NCI-H526 treated with DMSO at 0.1 percent for 48 hours (cell line): Measurements from ENCODE around the gene SLIT3.
"Not testable (repeated sequence)": the region's sequence is repeated elsewhere in the genome, so short reads cannot be mapped to it uniquely, and the experiment has no call there.

Experiments
- DNase-seq: peaks from one replicate; lab custom pipeline; 2025; lab: John Stamatoyannopoulos, UW

SLIT3 gene

DNA sequence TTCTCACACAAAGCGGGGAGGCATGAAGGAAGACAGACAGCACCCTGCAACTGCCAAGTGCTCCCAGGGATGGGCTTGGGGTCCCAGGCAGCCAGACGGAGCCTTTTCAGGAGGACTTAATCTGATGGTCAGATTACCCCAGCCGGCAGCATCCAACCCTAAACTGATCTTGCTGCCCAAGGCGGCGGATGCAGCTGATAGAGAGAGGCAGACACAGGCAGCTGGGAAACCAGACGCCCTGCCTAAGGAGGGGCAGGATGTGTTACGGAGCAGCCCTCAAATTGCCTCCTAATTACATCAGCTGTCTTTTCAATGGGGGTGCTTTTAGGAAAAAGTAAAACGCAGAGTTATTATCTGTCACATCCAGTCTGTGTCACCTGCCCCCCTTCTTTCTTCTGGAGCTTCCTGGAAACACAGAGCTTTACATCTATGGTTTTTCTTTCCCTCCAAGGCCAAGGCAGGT is 530.9 kb downstream of the SLIT3 start:
- no peak for DNase-seq

DNA sequence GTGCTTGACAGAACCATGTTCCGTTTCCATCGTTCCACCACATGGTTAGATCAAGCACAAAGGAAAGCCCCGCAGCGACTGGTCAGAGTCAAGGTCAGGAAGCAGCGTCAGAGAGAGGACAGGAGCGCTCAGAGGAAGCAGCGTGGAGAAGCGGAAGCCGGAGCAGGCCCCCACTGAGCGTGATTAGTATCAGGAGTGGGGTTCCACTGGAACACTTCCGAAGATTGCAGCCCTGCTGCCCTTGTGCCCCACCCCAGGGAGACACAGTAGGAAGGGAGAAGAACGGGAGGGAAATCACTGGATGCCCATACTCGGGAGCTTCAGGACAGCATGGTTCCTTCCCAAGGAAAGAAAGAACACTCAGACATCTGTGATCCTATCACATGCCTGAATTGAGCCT is 532.8 kb downstream of the SLIT3 start:
- no peak for DNase-seq

DNA sequence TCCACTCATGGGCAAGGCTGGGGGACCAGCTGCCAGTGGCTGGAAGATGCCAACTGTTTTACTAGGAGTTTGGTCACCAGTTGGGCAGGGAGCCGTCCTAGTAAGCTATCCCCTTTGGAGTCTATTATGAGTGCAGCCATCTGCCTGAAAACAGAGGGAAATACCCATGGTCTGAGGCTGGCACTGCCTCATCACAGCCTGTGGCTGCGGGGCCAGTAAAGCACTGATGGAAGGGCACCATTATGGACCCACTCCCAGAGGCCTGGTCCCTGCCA is 534.6 kb downstream of the SLIT3 start:
- DNase-seq, result no peak

DNA sequence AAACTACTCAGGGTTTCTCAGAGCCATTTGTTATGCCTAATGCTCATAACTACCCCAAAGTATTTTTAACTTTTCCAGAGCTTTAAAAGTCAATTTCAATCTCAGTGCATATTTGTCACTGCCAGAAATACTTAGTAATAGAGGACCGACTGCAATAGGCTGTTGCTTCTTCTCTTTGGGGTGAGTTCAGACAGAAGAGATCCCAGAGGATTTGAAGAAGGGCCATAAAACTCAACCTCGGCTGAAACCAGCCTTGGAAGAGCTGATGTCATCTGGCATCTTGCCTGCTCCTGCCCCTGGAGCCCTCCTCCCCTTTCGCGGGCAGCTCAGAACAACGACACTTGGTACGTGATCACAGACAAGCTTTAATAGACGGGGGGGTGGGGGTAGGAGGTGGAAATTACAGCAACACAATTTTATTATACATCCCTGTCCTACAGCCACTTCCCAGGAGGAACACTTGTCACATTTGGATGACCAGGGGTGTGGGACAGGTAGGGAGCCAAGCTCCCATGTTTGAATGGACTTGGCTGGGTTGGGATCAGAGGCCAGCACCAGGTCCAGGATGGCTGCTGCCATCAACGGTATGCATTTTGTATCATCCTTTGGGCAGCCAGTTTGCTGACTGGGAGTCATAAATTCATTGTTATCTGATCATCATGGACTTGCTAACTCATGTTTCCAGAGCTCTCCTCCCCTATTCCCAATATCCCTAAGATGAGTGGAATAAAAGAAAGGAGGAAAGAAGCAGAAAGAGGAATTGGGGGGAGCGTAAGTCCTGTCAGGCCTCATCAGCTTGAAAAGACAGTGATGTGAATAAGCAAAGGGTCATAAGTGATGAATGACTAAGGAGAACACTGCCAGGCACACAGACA is 535.2 kb downstream of the SLIT3 start:
- no peak for DNase-seq

DNA sequence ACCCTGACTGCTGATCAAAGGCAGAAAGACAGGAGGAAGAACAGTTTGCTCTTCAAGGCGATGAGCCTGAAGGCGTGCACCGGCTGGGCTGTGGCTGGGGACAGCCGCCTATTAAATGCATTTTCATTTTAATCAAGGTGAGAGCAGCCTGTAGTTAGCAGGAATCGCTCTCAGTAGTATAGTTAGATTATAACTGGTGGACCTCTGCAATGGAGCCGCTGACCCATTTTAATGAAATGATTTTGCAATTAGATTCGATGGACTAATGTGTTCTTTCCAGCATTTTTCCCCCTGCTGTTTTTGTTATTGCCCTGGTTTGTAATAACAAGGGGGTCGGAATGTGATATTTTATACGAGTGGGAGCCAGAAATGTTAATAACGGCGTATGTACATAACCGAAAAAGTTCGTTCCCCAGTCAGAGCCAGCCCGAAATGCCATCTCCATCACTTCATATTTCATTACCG is 535.8 kb downstream of the SLIT3 start:
- DNase-seq, result no peak

DNA sequence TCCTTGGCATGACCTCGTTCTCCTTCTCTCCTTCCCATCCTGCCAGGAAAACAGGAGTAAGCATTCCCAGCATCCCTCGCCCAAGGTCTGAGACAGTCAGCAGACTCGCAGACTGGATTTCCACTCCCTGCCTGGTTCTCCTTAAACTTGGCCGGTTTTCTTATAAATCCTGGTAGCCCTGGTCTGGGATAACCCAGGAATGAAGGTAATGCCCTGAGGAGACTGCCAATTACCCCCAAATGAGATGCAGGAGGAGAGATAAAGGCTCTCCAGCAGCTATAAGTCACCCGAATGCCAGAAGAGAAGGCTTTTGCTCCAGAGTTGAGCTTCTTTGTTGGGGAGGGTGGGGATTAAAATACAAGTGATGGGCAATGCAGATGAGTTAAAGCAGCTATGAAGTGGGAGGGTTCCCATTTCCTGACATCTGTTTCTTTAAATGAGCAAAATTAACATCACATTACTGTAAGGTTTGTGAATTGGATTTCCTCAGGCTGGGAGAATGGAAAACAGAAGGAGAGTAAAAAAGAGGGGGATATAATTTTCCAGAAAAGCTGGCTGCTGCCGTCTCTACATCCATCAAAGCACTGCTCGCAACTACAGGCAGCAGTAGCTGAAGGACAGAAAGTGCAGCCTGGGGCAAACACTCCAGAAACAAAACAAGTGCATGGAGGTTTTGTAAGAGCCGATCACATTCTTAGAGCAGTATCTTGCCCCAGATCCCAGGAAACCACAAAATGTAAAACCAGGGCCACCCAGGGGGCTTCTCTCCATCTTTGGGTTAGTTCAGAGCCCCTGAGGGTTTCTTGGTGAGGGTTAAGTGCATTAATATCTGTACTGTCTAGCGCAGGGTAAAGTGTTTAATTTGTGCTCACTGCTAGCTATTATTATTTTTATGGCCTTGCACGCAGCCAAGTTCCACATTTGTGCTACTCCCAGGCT is 544.2 kb downstream of the SLIT3 start:
- no peak for DNase-seq

DNA sequence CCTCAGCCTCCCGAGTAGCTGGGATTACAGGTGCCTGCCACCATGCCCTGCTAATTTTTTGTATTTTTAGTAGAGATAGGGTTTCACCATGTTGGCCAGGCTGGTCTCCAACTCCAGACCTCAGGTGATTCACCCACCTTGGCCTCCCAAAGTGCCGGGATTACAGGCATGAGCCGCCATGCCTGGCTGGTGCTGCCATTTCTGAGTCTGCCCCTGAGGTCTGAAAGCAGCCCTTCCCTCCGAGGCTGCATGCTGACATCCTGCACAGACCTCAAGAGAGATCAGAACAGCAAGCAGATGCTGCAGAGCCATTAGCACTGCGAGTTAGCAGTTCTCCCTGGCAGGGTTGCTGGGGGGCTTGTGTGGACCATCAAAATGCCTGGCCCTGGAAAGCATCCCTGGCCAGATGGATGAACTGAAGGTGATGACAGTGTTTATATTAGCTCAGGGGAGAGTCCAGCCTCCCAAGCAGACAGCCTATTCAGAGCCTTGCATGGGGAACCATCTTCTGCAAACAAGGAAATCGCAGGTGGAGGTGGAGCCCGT is 545.3 kb downstream of the SLIT3 start:
- no peak for DNase-seq

DNA sequence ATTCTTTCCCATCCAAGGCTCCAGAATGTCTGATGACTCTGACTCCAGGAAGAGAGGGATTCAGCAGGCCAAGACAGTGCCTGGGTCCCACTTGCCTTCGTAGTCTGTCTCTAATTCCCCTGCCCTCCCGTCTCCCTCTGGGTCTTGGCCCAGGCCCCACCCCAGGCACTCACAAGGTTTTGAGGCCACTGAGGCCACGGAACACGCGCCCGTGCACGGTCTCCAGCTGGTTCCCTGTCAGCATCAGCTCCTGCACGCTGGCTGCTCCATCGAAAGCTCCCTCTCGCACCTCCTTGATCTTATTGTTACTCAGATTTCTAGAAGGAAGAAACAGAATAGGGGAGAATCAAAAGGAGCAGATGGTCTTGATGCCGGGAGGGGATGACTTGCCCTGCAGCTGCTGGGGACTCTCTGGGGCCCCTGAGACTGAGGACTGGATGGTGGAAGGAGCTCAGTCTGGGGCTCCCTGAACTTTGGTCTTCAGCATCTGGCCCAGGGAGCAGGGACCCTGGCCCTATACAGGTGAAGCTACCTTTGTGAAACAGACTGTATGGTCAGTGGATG is 547.2 kb downstream of the SLIT3 start:
- DNase-seq, result no peak

DNA sequence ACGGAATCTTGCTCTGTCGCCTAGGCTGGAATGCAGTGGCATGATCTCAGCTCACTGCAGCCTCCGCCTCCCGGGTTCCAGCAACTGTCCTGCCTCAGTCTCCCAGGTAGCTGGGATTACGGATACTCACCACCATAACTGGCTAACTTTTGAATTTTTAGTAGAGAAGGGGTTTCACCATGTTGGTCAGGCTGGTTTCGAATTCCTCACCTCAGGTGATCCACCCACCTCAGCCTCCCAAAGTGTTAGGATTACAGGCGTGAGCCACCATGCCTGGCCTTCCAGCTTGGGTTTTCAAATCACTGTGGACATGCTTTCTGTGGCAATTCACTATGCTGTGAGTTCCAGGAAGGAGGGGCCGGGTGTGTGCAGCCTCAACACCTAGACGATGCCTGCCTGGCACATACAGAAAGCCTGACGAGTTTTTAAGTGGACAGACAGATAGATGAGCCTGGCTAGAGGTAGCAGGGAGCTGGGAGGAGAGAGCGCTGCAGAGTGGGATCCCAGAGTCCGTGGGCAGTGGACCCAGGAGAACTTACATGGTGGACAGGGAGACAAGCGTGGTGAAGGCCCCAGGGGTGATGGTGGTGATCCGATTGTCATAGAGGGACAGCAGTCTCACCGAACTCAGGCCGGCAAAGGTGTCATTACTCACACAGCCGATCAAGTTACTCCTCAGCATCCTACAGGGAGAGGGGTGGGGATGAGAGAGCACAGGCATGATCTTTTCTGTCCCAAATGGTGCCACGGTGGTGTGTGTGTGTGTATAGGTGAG is 548.3 kb downstream of the SLIT3 start:
- no peak for DNase-seq

DNA sequence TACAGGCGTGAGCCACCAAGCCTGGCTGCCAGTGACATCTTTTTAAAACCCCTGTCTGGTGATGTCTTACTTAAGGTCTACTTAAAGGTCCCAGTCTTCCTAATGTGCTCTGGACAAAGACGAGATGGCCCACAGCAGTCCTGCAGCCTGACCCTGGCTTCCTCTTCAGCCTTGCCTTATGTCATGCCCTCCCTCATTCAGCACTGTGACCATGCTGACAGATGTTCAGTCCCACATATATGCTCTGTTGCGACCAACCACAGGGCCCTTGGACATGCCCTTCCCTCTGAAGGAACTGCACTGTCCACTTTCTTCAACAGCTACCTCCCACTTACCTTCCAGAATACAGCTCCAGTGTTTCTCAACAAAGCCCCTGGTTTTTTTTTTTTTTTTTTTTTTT is 548.9 kb downstream of the SLIT3 start:
- DNase-seq, result no peak

DNA sequence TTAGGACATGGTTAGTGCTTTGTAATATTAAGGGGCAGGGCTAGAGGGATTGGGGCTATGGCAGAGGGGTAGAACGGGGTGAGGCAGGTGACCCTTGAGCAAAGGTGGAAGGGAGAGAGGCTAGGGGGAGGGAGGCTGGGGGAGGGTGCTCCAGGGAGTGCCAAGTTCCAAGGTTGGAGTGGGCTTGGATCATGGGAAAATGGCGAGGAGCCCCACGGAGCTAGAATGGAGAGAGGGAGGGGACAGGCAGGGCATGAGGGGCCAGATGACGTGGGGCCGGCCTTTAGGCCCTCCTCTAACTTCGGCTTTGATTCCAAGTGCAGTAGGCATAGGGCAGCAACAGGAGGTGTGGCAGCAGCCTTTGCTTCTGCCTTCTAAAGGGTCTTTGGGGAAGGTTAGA is 550.0 kb downstream of the SLIT3 start:
- DNase-seq, result no peak

DNA sequence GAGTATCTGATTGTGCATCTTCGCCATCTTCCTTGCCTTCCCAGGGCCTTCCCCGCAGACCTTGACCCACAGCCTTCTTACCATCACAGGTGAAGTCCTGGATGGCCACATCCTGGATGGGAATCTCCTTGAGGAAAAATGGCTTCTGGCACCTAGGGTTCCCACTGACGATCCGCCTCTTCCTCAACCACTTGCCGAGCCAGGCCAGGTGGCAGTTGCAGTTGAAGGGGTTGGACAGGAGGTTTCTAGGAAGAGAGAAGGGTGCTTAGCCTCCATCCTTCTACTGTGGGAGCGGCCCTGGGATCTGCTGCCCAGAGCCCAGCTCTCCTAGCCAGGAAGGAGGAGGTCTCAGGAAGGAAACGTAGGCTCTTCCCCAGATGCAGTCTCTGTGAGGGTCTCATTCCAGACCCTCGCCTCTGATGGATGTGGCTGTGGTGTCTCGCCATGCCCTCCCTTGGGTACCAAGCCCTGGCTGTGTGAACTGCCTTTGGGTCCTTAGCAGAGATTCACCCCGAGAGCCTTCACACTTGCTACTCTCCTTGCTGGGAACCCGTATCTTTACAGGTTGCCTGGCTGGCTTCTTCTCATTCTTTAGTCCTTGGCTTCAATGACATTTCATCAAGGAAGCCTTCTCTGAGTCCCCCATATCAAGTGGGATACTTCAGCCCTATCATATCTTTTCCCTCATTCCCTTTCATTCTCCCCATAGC is 551.4 kb downstream of the SLIT3 start:
- no peak for DNase-seq

DNA sequence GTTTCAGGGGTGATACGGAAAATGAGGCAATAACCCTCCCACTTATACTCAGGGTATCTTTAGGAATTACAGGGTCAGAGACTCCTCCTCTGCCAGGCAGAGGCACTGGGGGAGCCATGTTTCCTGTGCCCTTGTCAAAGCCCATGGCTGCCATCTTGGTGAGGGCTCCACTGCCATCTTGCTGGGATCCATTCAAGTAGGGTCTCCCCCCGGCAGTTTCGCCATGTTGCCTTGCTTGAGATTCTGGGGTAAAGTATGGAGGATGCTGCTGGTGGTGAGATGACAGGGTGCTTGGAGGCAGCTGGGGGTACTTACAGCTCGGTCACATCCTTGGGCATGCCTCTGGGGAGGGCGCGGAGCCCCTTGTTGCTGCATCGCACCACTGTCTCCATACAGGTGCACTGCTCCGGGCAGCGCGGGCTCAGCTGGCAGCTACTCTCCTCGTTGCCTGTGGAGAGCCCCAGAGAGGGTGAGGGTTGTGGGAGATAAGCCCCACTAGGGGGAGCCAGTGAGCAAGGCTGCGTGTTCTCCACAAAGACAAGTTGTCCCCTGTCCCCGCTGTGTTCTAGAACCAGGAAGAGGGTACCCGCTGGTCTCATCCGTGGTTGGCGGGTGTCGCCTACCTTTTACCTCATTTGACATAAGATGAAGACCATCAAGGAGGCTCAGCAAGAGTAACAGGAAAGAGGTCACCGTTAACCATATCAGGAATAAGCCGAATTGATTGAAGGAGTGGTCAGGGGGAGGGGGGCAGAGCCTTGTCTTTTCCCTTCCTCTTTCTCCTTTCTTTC is 552.8 kb downstream of the SLIT3 start:
- peak; percentile 17 for DNase-seq

DNA sequence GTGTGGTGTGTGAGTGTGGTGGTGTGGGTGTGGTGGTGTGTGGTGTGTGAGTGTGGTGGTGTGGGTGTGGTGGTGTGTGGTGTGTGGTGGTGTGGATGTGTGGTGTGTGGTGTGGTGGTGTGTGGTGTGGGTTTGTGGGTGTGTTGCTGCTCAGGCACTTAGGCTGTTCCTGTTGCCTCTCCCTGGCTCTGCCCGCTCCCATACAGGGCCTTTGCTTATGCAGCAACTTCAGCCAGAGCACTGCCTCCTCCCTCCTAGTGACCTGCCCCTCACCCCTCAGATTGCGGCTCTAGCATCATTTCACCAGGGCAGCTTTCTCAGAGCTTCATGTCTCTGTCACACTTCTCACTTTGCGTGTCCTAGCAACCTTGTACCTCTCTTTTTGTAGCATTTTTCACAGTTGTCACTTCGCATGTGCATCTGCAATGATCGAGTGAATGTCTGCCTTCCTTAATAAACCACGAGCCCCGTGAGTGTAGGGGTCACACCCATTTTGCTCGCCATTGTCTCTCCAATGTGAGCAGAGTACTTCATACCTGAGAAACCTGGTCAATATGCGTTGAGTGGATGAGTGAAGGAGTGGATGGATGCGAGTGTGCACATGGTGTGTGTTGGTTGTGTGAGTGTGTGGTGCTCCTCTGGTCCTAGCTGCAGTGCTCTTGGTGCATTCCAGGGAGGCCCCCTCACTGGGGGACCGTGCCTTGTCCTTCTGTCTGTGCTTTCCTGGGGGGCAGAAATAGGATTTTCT is 553.9 kb downstream of the SLIT3 start:
- no peak for DNase-seq

DNA sequence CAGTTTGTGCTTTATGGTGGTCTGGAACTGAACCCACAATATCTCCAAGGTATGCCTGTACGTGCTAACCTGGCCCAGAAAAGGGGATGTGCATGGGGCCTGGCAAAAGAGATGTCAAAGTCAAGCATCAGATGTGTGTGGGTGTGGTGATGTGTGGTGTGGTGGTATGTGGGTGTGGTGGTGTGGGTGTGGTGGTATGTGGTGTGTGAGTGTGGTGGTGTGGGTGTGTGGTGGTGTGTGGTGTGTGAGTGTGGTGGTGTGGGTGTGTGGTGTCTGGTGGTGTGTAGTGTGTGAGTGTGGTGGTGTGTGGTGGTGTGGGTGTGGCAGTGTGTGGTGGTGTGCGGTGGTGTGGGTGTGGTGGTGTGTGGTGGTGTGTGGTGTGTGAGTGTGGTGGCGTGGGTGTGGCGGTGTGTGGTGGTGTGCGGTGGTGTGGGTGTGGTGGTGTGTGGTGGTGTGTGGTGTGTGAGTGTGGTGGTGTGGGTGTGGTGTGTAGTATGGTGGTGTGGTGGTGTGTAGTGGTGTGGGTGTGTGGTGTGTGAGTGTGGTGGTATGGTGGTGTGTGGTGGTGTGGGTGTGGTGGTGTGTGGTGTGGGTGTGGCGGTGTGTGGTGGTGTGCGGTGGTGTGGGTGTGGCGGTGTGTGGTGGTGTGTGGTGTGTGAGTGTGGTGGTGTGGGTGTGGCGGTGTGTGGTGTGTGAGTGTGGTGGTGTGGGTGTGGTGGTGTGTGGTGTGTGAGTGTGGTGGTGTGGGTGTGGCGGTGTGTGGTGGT is 554.6 kb downstream of the SLIT3 start:
- DNase-seq, result not testable (repeated sequence)

DNA sequence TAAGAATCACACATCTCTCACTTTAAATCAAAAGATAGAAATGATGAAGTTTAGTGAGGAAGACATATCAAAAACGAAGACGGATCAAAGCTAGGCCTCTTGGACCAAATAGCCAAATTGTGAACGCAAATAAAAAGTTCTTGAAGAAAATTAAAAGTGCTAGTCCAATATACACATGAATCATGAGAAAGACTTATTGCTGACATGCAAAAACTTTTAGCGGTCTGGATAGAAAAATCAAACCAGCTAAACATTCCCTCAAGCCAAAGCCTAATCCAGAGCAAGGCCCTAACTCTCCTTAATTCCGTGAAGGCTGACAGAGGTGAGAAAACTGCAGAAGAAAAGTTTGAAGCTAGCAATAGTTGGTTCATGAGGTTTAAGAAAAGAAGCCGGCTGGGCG is 557.3 kb downstream of the SLIT3 start:
- DNase-seq, result no peak

DNA sequence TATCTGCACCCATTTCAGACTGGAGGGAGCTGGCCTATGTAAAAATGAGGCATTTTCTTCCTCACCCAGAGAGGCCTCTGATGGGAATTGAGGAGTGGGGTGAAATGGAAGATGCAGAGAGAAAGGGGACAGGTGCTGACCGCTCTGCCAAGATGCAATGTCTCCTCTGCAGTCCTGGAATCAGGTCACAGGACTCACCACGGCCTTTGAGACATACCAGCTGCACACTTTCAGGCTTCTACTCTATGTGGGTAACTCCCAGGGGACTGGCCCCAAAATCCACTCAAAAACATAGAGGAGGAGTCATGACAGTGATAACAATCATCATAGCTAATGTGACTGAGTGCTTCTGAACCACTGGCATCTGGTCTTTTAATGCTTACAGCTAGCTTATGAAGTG is 558.6 kb downstream of the SLIT3 start:
- DNase-seq, result not testable (repeated sequence)

DNA sequence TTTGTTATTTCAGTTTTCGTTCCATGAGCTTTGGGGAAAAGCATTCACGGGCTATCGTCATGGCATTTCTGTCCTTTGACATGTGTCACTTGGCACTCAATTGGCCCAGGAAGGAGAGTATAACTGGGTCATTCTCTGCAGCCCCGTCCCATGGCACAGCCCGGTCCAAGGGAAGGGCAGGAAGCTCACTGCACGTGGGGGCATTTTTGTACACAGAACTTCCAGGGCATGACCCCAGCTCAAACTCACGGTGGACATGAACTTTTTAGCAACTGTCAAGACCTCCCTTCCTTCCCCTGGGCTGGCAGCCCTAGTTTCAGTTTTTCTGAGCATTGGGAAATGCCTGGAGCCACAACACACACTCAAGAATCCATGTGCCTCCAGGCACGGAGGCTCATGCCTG is 560.1 kb downstream of the SLIT3 start:
- no peak for DNase-seq
